HepG2 (cell line): ENCODE data around the gene SLC16A5. TPM values are rescaled to one million over a fixed set of nuclear protein-coding genes. Genes with fewer than 3 reads are reported as not detected.
A peak's percentile ranks its signal among the peaks of the same experiment; 100 is the strongest.

ENCODE experiments used
- CHD4 ChIP-seq: fragments of 200-600 bp; sonication (generic); IDR thresholded peaks from 2 replicates; pipeline ENCODE4 v1.7.0; 2017; ENCODE audit warnings: mild to moderate bottlenecking, low read length, borderline replicate concordance
- FOXA3 ChIP-seq: IDR thresholded peaks from 2 replicates; pipeline ENCODE4 v1.6.1; 2016; ENCODE audit warnings: missing genetic modification reagents, missing compliant biosample characterization
- FOXO1 ChIP-seq: sonication (generic); formaldehyde crosslinking; IDR thresholded peaks from 2 replicates; pipeline ENCODE4 v1.4.0; 2020; ENCODE audit warnings: missing genetic modification reagents
- JUNB ChIP-seq: sonication (generic); formaldehyde crosslinking; IDR thresholded peaks from 2 replicates; pipeline ENCODE4 v1.8.0; 2022; ENCODE audit warnings: missing genetic modification reagents, mild to moderate bottlenecking, borderline replicate concordance
- KLF9 ChIP-seq: IDR thresholded peaks from 2 replicates; pipeline ENCODE4 v1.6.1; 2016; ENCODE audit warnings: low read depth
- LRRFIP1 ChIP-seq: sonication (generic); formaldehyde crosslinking; conservative IDR thresholded peaks from 2 replicates; pipeline ENCODE4 v1.4.0; 2020; ENCODE audit warnings: missing genetic modification reagents
- MATR3 ChIP-seq: sonication (generic); formaldehyde crosslinking; IDR thresholded peaks from 2 replicates; pipeline ENCODE4 v1.4.0; 2020; ENCODE audit warnings: missing genetic modification reagents
- MIXL1 ChIP-seq: IDR thresholded peaks from 2 replicates; pipeline ENCODE4 v1.6.1; 2016
- PAXIP1 ChIP-seq: sonication (generic); formaldehyde crosslinking; conservative IDR thresholded peaks from 2 replicates; pipeline ENCODE4 v1.4.0; 2020; ENCODE audit warnings: mild to moderate bottlenecking, missing genetic modification reagents, moderate library complexity
- SP1 ChIP-seq, 2 experiments: fragments of 450-650 bp in 1 of 2; sonication (generic) in 1 of 2; formaldehyde crosslinking in 1 of 2; IDR thresholded peaks; 2 replicates each; pipeline versions ENCODE4 v1.4.0 to v1.6.1; 2016 to 2020; ENCODE audit warnings: missing genetic modification reagents in 1 of 2
- TFAP4 ChIP-seq: sonication (generic); IDR thresholded peaks from 2 replicates; pipeline ENCODE4 v1.6.1; 2016; ENCODE audit warnings: low read depth, borderline replicate concordance
- TFDP2 ChIP-seq: sonication (generic); formaldehyde crosslinking; IDR thresholded peaks from 2 replicates; pipeline ENCODE4 v1.4.0; 2020; ENCODE audit warnings: missing genetic modification reagents
- ZBTB7A ChIP-seq: sonication (generic); formaldehyde crosslinking; IDR thresholded peaks from 2 replicates; pipeline ENCODE4 v1.8.0; 2022; ENCODE audit warnings: mild to moderate bottlenecking, missing genetic modification reagents
- ZNF121 ChIP-seq: sonication (generic); formaldehyde crosslinking; IDR thresholded peaks from 2 replicates; pipeline ENCODE4 v1.5.0; 2020; ENCODE audit warnings: mild to moderate bottlenecking, missing genetic modification reagents
- ZNF382 ChIP-seq: sonication (generic); formaldehyde crosslinking; IDR thresholded peaks from 2 replicates; pipeline ENCODE4 v1.5.0; 2020; ENCODE audit warnings: missing genetic modification reagents, mild to moderate bottlenecking, borderline replicate concordance
- ZNF552 ChIP-seq: sonication (generic); formaldehyde crosslinking; IDR thresholded peaks from 2 replicates; pipeline ENCODE4 v1.9.0; 2022; ENCODE audit warnings: missing genetic modification reagents, mild to moderate bottlenecking, borderline replicate concordance
- ZNF776 ChIP-seq: sonication (generic); formaldehyde crosslinking; IDR thresholded peaks from 2 replicates; pipeline ENCODE4 v1.4.0; 2020; ENCODE audit warnings: mild to moderate bottlenecking, missing genetic modification reagents
- ZNF784 ChIP-seq: sonication (generic); formaldehyde crosslinking; IDR thresholded peaks from 2 replicates; pipeline ENCODE4 v1.5.1; 2020; ENCODE audit warnings: missing genetic modification reagents, mild to moderate bottlenecking, borderline replicate concordance
- polyA plus RNA-seq, 8 experiments: library from polyadenylated mRNA; depleted of rRNA in 3 of 8; stranded (reverse) in 7 of 8; unstranded in 1 of 8; fragments of >200 nt; fragmentation: Illumina TruSeq in 4 of 8; extraction: Trizol in 4 of 8; gene quantifications; 2 replicates each; pipeline versions ENCODE4 v1.2.1 to v1.2.3, GENCODE V29; 2011 to 2016; ENCODE audit warnings: low read depth in 4 of 8, missing spikeins in 1 of 8, mixed read lengths in 1 of 8; ENCODE audit not compliant: insufficient read depth in 1 of 8
- total RNA-seq, 5 experiments: library from RNA; depleted of rRNA; stranded (reverse); fragments of >200 nt; fragmentation: Illumina TruSeq; extraction: Trizol; gene quantifications; 2 replicates each; pipeline ENCODE4 v1.2.3, GENCODE V29; 2016; ENCODE audit warnings: low read depth in 1 of 5

SLC16A5 gene
- total and polyA plus RNA-seq, 2 of the 13 experiments (the other 11 are each of a cell fraction or from before 2014, with no cell fraction given), result 0.69 to 5.6 TPM

GRCh38 chr17:75046407-75047289 is 41.1 kb upstream of the SLC16A5 start, which contains the start of the genes ATP5PD and KCTD2 (continued):
- TF ChIP-seq PAXIP1 (CRISPR knock-in tag), result peak; percentile 67
- peak; percentile 90 for TF ChIP-seq ZBTB7A (CRISPR knock-in tag)
- no peak; the same call in 1 of the 2 replicates for TF ChIP-seq ZNF552 (CRISPR knock-in tag)
- no peak for TF ChIP-seq LRRFIP1
- TF ChIP-seq KLF9 (CRISPR knock-in tag), result peak; percentile 20; the same call in 1 of the 2 replicates
- TF ChIP-seq JUNB (CRISPR knock-in tag), result no peak
- peak; percentile 35; the same call in 1 of the 2 replicates for TF ChIP-seq FOXO1 (CRISPR knock-in tag)
- TF ChIP-seq FOXA3, result peak; percentile 33; the same call in 1 of the 2 replicates
- TF ChIP-seq CHD4, result peak; percentile 36; the same call in 1 of the 2 replicates
- TF ChIP-seq ZNF121, result 0 out of 2 replicates have a peak, but pooled peaks have one; percentile 29
- peak; percentile 90 for TF ChIP-seq ZNF776 (CRISPR knock-in tag)
- no peak for TF ChIP-seq MATR3 (CRISPR knock-in tag)
- TF ChIP-seq MIXL1 (CRISPR knock-in tag), result 0 out of 2 replicates have a peak, but pooled peaks have one; percentile 34
- no peak for TF ChIP-seq ZNF382 (CRISPR knock-in tag)
- no peak for TF ChIP-seq SP1 (IDR thresholded peaks at IDR 0.05)
- TF ChIP-seq SP1 (CRISPR knock-in tag; IDR thresholded peaks at IDR 0.05), result peak; percentile 84
- peak; percentile 59 for TF ChIP-seq ZNF784 (CRISPR knock-in tag)
- peak; percentile 65; the same call in 1 of the 2 replicates for TF ChIP-seq TFAP4
- TF ChIP-seq TFDP2 (CRISPR knock-in tag), result peak; percentile 73
